Endothelial cell of hepatic sinusoid (primary cell): ENCODE results near the gene MT1H.
"Not testable (repeated sequence)": the region's sequence is repeated elsewhere in the genome, so short reads cannot be mapped to it uniquely, and the experiment has no call there.

Experiments used
- in situ Hi-C: cut with HindIII; loops from 2 replicates; pipeline ENCODE4 v1.10.0; 2017; ENCODE audit warnings: low sequenced_read_pairs

The MT1H gene

GRCh38 chr16:56669005-56669839 lies at the start of gene MT1H:
MT1H (plus strand) TSS chr16:56669814; CDS start chr16:56669885, 71 bp downstream.
- in situ Hi-C loops = loop anchor here (5.0 kb wide), 1 partner anchor 48 kb away; no protein-coding TSS in a partner anchor

- in situ Hi-C loops = no loop called here
These were observed 49.2 kb upstream of the MT1H start for GRCh38 chr16:56620339-56620897.

- in situ Hi-C loops = not testable (repeated sequence)
These were observed 47.8 kb upstream of the MT1H start for GRCh38 chr16:56621665-56622445.

GRCh38 chr16:56623184-56623583 lies 46.4 kb upstream of the MT1H start:
- in situ Hi-C loops = not testable (repeated sequence)

GRCh38 chr16:56623637-56624036 lies 46.0 kb upstream of the MT1H start:
- in situ Hi-C loops = no loop called here

- in situ Hi-C loops = no loop called here
These were observed 44.3 kb upstream of the MT1H start, which contains the start of gene MT1E for GRCh38 chr16:56625140-56625942. MT1E (plus strand) TSS chr16:56625781; CDS start chr16:56625852, 71 bp downstream.

GRCh38 chr16:56625943-56626654 lies 43.5 kb upstream of the MT1H start:
- in situ Hi-C loops = no loop called here

- in situ Hi-C loops = no loop called here
These were observed 42.9 kb upstream of the MT1H start for GRCh38 chr16:56626685-56627084.

GRCh38 chr16:56628486-56629350 lies 40.9 kb upstream of the MT1H start:
- in situ Hi-C loops = no loop called here

GRCh38 chr16:56629531-56629930 lies 40.1 kb upstream of the MT1H start:
- in situ Hi-C loops = no loop called here

- in situ Hi-C loops = no loop called here
These were observed 39.5 kb upstream of the MT1H start for GRCh38 chr16:56630134-56630533.

GRCh38 chr16:56631197-56631596 lies 38.4 kb upstream of the MT1H start:
- in situ Hi-C loops = no loop called here

GRCh38 chr16:56631832-56632155 lies 37.8 kb upstream of the MT1H start:
- in situ Hi-C loops = no loop called here

GRCh38 chr16:56632156-56632847 lies 37.3 kb upstream of the MT1H start, which contains the start of gene MT1M:
MT1M (plus strand) TSS chr16:56632659; CDS start chr16:56632732, 73 bp downstream.
- in situ Hi-C loops = no loop called here

GRCh38 chr16:56632848-56633365 lies 36.7 kb upstream of the MT1H start:
- in situ Hi-C loops = no loop called here

GRCh38 chr16:56633535-56633934 lies 36.1 kb upstream of the MT1H start:
- in situ Hi-C loops = no loop called here

GRCh38 chr16:56634715-56635440 lies 34.7 kb upstream of the MT1H start:
- in situ Hi-C loops = no loop called here
